ENCODE data around the gene C20orf204.
A peak's percentile ranks its signal among the peaks of the same experiment; 100 is the strongest.

The C20orf204 gene

GRCh38 chr20:64074963-64075362 lies 39.0 kb downstream of the C20orf204 start:
- Histone ChIP-seq H3K4me1 (ENCODE audit: control insufficient read depth, insufficient read depth, low read length) (peaks cover 5% of the 10 kb centered on the region; the same call in 1 of the 2 replicates), H3K36me3 (ENCODE audit: control insufficient read depth, insufficient read depth, low read length) (no peaks in the 10 kb centered on the region), H3K27ac (ENCODE audit: low read length) (no peak overlapping the region), H3K9me3 (ENCODE audit: control insufficient read depth, insufficient read depth, low read length) (no peaks in the 10 kb centered on the region), H3K4me3 (ENCODE audit: low read length) (no peak overlapping the region), H3K27me3 (ENCODE audit: control insufficient read depth, insufficient read depth, low read length) (no peaks in the 10 kb centered on the region)
- WGBS (ENCODE audit: insufficient coverage, insufficient read length) = no CpG with 5 or more reads among the region's 8 CpGs
- no peak for DNase-seq (ENCODE audit: low read depth, low spot score)

GRCh38 chr20:64075556-64075955 lies 39.6 kb downstream of the C20orf204 start:
- no peak for DNase-seq (ENCODE audit: low read depth, low spot score)
- no peaks in the 10 kb centered on the region for H3K27me3 ChIP-seq (ENCODE audit: control insufficient read depth, insufficient read depth, low read length)
- no peak overlapping the region for H3K4me3 ChIP-seq (ENCODE audit: low read length)
- no peaks in the 10 kb centered on the region for H3K36me3 ChIP-seq (ENCODE audit: control insufficient read depth, insufficient read depth, low read length)
- WGBS (ENCODE audit: insufficient coverage, insufficient read length) = no CpG with 5 or more reads among the region's 12 CpGs
- peaks cover 4% of the 10 kb centered on the region; the same call in 1 of the 2 replicates for H3K4me1 ChIP-seq (ENCODE audit: control insufficient read depth, insufficient read depth, low read length)
- H3K9me3 ChIP-seq (ENCODE audit: control insufficient read depth, insufficient read depth, low read length) = no peaks in the 10 kb centered on the region
- no peak overlapping the region for H3K27ac ChIP-seq (ENCODE audit: low read length)

GRCh38 chr20:64076061-64076997 lies 40.3 kb downstream of the C20orf204 start:
- no peaks in the 10 kb centered on the region for H3K36me3 ChIP-seq (ENCODE audit: control insufficient read depth, insufficient read depth, low read length)
- no peak for DNase-seq (ENCODE audit: low read depth, low spot score)
- H3K27me3 ChIP-seq (ENCODE audit: control insufficient read depth, insufficient read depth, low read length) = no peaks in the 10 kb centered on the region
- H3K4me1 ChIP-seq (ENCODE audit: control insufficient read depth, insufficient read depth, low read length) = peaks cover 4% of the 10 kb centered on the region; the same call in 1 of the 2 replicates
- no peak overlapping the region for H3K27ac ChIP-seq (ENCODE audit: low read length)
- H3K4me3 ChIP-seq (ENCODE audit: low read length) = no peak overlapping the region
- H3K9me3 ChIP-seq (ENCODE audit: control insufficient read depth, insufficient read depth, low read length) = no peaks in the 10 kb centered on the region
- no CpG with 5 or more reads among the region's 22 CpGs for WGBS (ENCODE audit: insufficient coverage, insufficient read length)

- DNase-seq (ENCODE audit: low read depth, low spot score) = no peak
- Histone ChIP-seq H3K4me3 (ENCODE audit: low read length) (no peak overlapping the region), H3K9me3 (ENCODE audit: control insufficient read depth, insufficient read depth, low read length) (no peaks in the 10 kb centered on the region), H3K36me3 (ENCODE audit: control insufficient read depth, insufficient read depth, low read length) (no peaks in the 10 kb centered on the region), H3K4me1 (ENCODE audit: control insufficient read depth, insufficient read depth, low read length) (peaks cover 4% of the 10 kb centered on the region; the same call in 1 of the 2 replicates), H3K27me3 (ENCODE audit: control insufficient read depth, insufficient read depth, low read length) (no peaks in the 10 kb centered on the region; the same call in 1 of the 2 replicates), H3K27ac (ENCODE audit: low read length) (no peak overlapping the region)
- no CpG with 5 or more reads among the region's 8 CpGs for WGBS (ENCODE audit: insufficient coverage, insufficient read length)
Measured at GRCh38 chr20:64077094-64077493, 41.1 kb downstream of the C20orf204 start.

- no peaks in the 10 kb centered on the region for H3K9me3 ChIP-seq (ENCODE audit: control insufficient read depth, insufficient read depth, low read length)
- no peak overlapping the region for H3K4me3 ChIP-seq (ENCODE audit: low read length)
- no peaks in the 10 kb centered on the region; the same call in 1 of the 2 replicates for H3K27me3 ChIP-seq (ENCODE audit: control insufficient read depth, insufficient read depth, low read length)
- peaks cover 4% of the 10 kb centered on the region; the same call in 1 of the 2 replicates for H3K4me1 ChIP-seq (ENCODE audit: control insufficient read depth, insufficient read depth, low read length)
- H3K27ac ChIP-seq (ENCODE audit: low read length) = no peak overlapping the region
- no CpG with 5 or more reads among the region's 7 CpGs for WGBS (ENCODE audit: insufficient coverage, insufficient read length)
- no peak for DNase-seq (ENCODE audit: low read depth, low spot score)
- no peaks in the 10 kb centered on the region for H3K36me3 ChIP-seq (ENCODE audit: control insufficient read depth, insufficient read depth, low read length)
Measured at GRCh38 chr20:64077541-64077875, 41.5 kb downstream of the C20orf204 start.

GRCh38 chr20:64077876-64078551 lies 42.0 kb downstream of the C20orf204 start:
- DNase-seq (ENCODE audit: low read depth, low spot score) = no peak
- Histone ChIP-seq H3K9me3 (ENCODE audit: control insufficient read depth, insufficient read depth, low read length) (no peaks in the 10 kb centered on the region), H3K4me3 (ENCODE audit: low read length) (no peak overlapping the region)

GRCh38 chr20:64078934-64079272 lies 42.9 kb downstream of the C20orf204 start:
- peak overlapping the region; percentile 40; the same call in 1 of the 2 replicates for H3K4me3 ChIP-seq (ENCODE audit: low read length)
- no CpG with 5 or more reads among the region's 4 CpGs for whole genome bisulfite sequencing (ENCODE audit: insufficient coverage, insufficient read length)
- no peak overlapping the region for H3K27ac ChIP-seq (ENCODE audit: low read length)

More at GRCh38 chr20:64077876-64078551, 42.0 kb downstream of the C20orf204 start:
- Histone ChIP-seq H3K36me3 (ENCODE audit: control insufficient read depth, insufficient read depth, low read length) (no peaks in the 10 kb centered on the region), H3K4me1 (ENCODE audit: control insufficient read depth, insufficient read depth, low read length) (peaks cover 4% of the 10 kb centered on the region; the same call in 1 of the 2 replicates), H3K27me3 (ENCODE audit: control insufficient read depth, insufficient read depth, low read length) (peaks cover under 1% of the 10 kb centered on the region; the same call in 1 of the 2 replicates), H3K27ac (ENCODE audit: low read length) (no peak overlapping the region)
- no CpG with 5 or more reads among the region's 15 CpGs for WGBS (ENCODE audit: insufficient coverage, insufficient read length)

GRCh38 chr20:64079273-64080012 lies 43.5 kb downstream of the C20orf204 start, which contains the start of gene RGS19:
Gene RGS19 (minus strand): TSS chr20:64079518. CDS start chr20:64076886, 2,632 bp downstream.
- DNase-seq (ENCODE audit: low read depth, low spot score) = no peak
- peaks cover 4% of the 10 kb centered on the region; the same call in 1 of the 2 replicates for H3K4me1 ChIP-seq (ENCODE audit: control insufficient read depth, insufficient read depth, low read length)
- WGBS (ENCODE audit: insufficient coverage, insufficient read length) = no CpG with 5 or more reads among the region's 73 CpGs
- H3K27ac ChIP-seq (ENCODE audit: low read length) = no peak within 1 kb of the TSS
- H3K9me3 ChIP-seq (ENCODE audit: control insufficient read depth, insufficient read depth, low read length) = no peaks in the 10 kb centered on the region
- peaks cover 5% of the 10 kb centered on the region; the same call in 1 of the 2 replicates for H3K27me3 ChIP-seq (ENCODE audit: control insufficient read depth, insufficient read depth, low read length)
- peak within 1 kb of the TSS; percentile 40; the same call in 1 of the 2 replicates for H3K4me3 ChIP-seq (ENCODE audit: low read length)
- H3K36me3 ChIP-seq (ENCODE audit: control insufficient read depth, insufficient read depth, low read length) = no peaks in the 10 kb centered on the region

More at GRCh38 chr20:64078934-64079272, 42.9 kb downstream of the C20orf204 start:
- H3K9me3 ChIP-seq (ENCODE audit: control insufficient read depth, insufficient read depth, low read length) = no peaks in the 10 kb centered on the region
- H3K4me1 ChIP-seq (ENCODE audit: control insufficient read depth, insufficient read depth, low read length) = peaks cover 4% of the 10 kb centered on the region; the same call in 1 of the 2 replicates
- H3K36me3 ChIP-seq (ENCODE audit: control insufficient read depth, insufficient read depth, low read length) = no peaks in the 10 kb centered on the region
- H3K27me3 ChIP-seq (ENCODE audit: control insufficient read depth, insufficient read depth, low read length) = peaks cover 2% of the 10 kb centered on the region; the same call in 1 of the 2 replicates
- no peak for DNase-seq (ENCODE audit: low read depth, low spot score)

- WGBS (ENCODE audit: insufficient coverage, insufficient read length) = no CpG with 5 or more reads among the region's 62 CpGs
- no peaks in the 10 kb centered on the region for H3K36me3 ChIP-seq (ENCODE audit: control insufficient read depth, insufficient read depth, low read length)
- H3K27me3 ChIP-seq (ENCODE audit: control insufficient read depth, insufficient read depth, low read length) = peaks cover 10% of the 10 kb centered on the region; the same call in 1 of the 2 replicates
- H3K9me3 ChIP-seq (ENCODE audit: control insufficient read depth, insufficient read depth, low read length) = no peaks in the 10 kb centered on the region
- peak within 1 kb of the TSS; percentile 40; the same call in 1 of the 2 replicates for H3K4me3 ChIP-seq (ENCODE audit: low read length)
- H3K4me1 ChIP-seq (ENCODE audit: control insufficient read depth, insufficient read depth, low read length) = peaks cover 5% of the 10 kb centered on the region; the same call in 1 of the 2 replicates
- no peak within 1 kb of the TSS for H3K27ac ChIP-seq (ENCODE audit: low read length)
- DNase-seq (ENCODE audit: low read depth, low spot score) = no peak
Measured at GRCh38 chr20:64080013-64080812, 44.2 kb downstream of the C20orf204 start, which contains the start of gene OPRL1. Gene OPRL1 (plus strand): TSS chr20:64080082. CDS start chr20:64092721, 12,639 bp downstream.

Data from iPS DF 6.9 (cell line).